Loucy (cell line): ENCODE measurements around the gene GOLGA6L10.

Source experiments
- H2AFZ ChIP-seq: fragments of 200-600 bp; sonication (generic); 2 replicates; pipeline ENCODE4 v1.6.0; 2016; ENCODE audit warnings: antibody characterized with exemption, mild to moderate bottlenecking, low read length, moderate library complexity
- H3F3A ChIP-seq: fragments of 200-600 bp; 2 replicates; pipeline ENCODE4 v1.6.0; 2016; ENCODE audit warnings: antibody characterized with exemption, low read depth, mild to moderate bottlenecking
- H3K27me3 ChIP-seq: fragments of 200-600 bp; sonication (generic); 2 replicates; pipeline ENCODE4 v1.6.1; 2014; ENCODE audit warnings: low read length, mild to moderate bottlenecking; ENCODE audit not compliant: insufficient read depth, poor library complexity, severe bottlenecking
- H3K36me3 ChIP-seq: fragments of 200-600 bp; sonication (generic); 2 replicates; pipeline ENCODE4 v1.6.1; 2016; ENCODE audit warnings: low read length; ENCODE audit not compliant: insufficient read depth
- H3K4me1 ChIP-seq: fragments of 200-600 bp; sonication (generic); 2 replicates; pipeline ENCODE4 v1.5.1; 2014; ENCODE audit warnings: low read length, mild to moderate bottlenecking; ENCODE audit not compliant: insufficient read depth, poor library complexity, severe bottlenecking
- H3K4me2 ChIP-seq: fragments of 200-600 bp; sonication (generic); 2 replicates; pipeline ENCODE4 v1.6.0; 2014; ENCODE audit warnings: antibody characterized with exemption, low read length, low read depth, mild to moderate bottlenecking; ENCODE audit not compliant: poor library complexity, severe bottlenecking
- H3K4me3 ChIP-seq: fragments of 200-600 bp; sonication (generic); 2 replicates; pipeline ENCODE4 v1.5.1; 2014; ENCODE audit warnings: low read length, mild to moderate bottlenecking, mixed read lengths; ENCODE audit not compliant: poor library complexity, severe bottlenecking
- H3K79me2 ChIP-seq: fragments of 200-600 bp; sonication (generic); 2 replicates; pipeline ENCODE4 v1.6.1; 2014; ENCODE audit warnings: low read length; ENCODE audit not compliant: insufficient read depth
- H3K9ac ChIP-seq: fragments of 200-600 bp; sonication (generic); 2 replicates; pipeline ENCODE4 v1.6.0; 2014; ENCODE audit warnings: mild to moderate bottlenecking, low read depth, low read length, moderate library complexity; ENCODE audit not compliant: poor library complexity, severe bottlenecking
- H3K9me2 ChIP-seq: fragments of 200-600 bp; sonication (generic); replicated peaks from 2 replicates; pipeline ENCODE4 v1.6.1; 2016; ENCODE audit warnings: low read depth, low read length, mixed read lengths
- H3K9me3 ChIP-seq: fragments of 200-600 bp; sonication (generic); 2 replicates; pipeline ENCODE4 v1.6.1; 2014; ENCODE audit warnings: mild to moderate bottlenecking, antibody characterized with exemption, low read length, low read depth; ENCODE audit not compliant: insufficient read depth
- H4K20me1 ChIP-seq: fragments of 200-600 bp; sonication (generic); 2 replicates; pipeline ENCODE4 v1.6.0; 2014; ENCODE audit warnings: antibody characterized with exemption, low read length, mild to moderate bottlenecking; ENCODE audit not compliant: insufficient read depth, poor library complexity, severe bottlenecking
- CTCF ChIP-seq: fragments of 200-600 bp; sonication (generic); conservative IDR thresholded peaks from 2 replicates; pipeline ENCODE4 v1.5.1; 2014; ENCODE audit warnings: mild to moderate bottlenecking, antibody characterized with exemption, low read length
- EZH2phosphoT487 ChIP-seq: fragments of 200-600 bp; IDR thresholded peaks from 2 replicates; pipeline ENCODE4 v1.6.1; 2018; ENCODE audit warnings: antibody characterized with exemption, mild to moderate bottlenecking, moderate library complexity, borderline replicate concordance

The GOLGA6L10 gene

GRCh38 chr15:82306791-82307713 lies 42.2 kb downstream of the GOLGA6L10 start:
- Histone ChIP-seq H3K9ac (no peak overlapping the region), H2AFZ (no peak overlapping the region), H3K9me2 (no peaks in the 10 kb centered on the region), H3F3A (no peaks in the 10 kb centered on the region), H3K4me1 (no peaks in the 10 kb centered on the region), H3K27me3 (no peaks in the 10 kb centered on the region), H3K4me2 (no peak overlapping the region), H3K9me3 (no peaks in the 10 kb centered on the region), H3K36me3 (no peaks in the 10 kb centered on the region), H3K4me3 (no peak overlapping the region), H4K20me1 (no peaks in the 10 kb centered on the region), H3K79me2 (no peaks in the 10 kb centered on the region)
- TF ChIP-seq CTCF: 0 out of 2 replicates have a peak, but pooled peaks have one; percentile 12
- no peak for TF ChIP-seq EZH2phosphoT487

GRCh38 chr15:82305621-82306048 lies 43.6 kb downstream of the GOLGA6L10 start:
- no peak overlapping the region for H3K4me3 ChIP-seq
- H3K4me1 ChIP-seq: no peaks in the 10 kb centered on the region
- H3K36me3 ChIP-seq: no peaks in the 10 kb centered on the region
- H3K27me3 ChIP-seq: no peaks in the 10 kb centered on the region
- H3K9ac ChIP-seq: no peak overlapping the region
- no peaks in the 10 kb centered on the region for H3K9me3 ChIP-seq
- H3K79me2 ChIP-seq: no peaks in the 10 kb centered on the region
- no peaks in the 10 kb centered on the region for H4K20me1 ChIP-seq
- H3K9me2 ChIP-seq: no peaks in the 10 kb centered on the region
- H3F3A ChIP-seq: no peaks in the 10 kb centered on the region
- no peak overlapping the region for H3K4me2 ChIP-seq
- TF ChIP-seq EZH2phosphoT487 (no peak), CTCF (no peak)
- H2AFZ ChIP-seq: no peak overlapping the region

- Histone ChIP-seq H3K9me2 (no peaks in the 10 kb centered on the region), H3K79me2 (no peaks in the 10 kb centered on the region), H3F3A (no peaks in the 10 kb centered on the region), H3K4me3 (no peak overlapping the region), H3K27me3 (no peaks in the 10 kb centered on the region), H3K36me3 (no peaks in the 10 kb centered on the region), H3K4me2 (no peak overlapping the region), H3K9me3 (no peaks in the 10 kb centered on the region), H2AFZ (no peak overlapping the region), H4K20me1 (no peaks in the 10 kb centered on the region), H3K4me1 (no peaks in the 10 kb centered on the region), H3K9ac (no peak overlapping the region)
- TF ChIP-seq CTCF (no peak), EZH2phosphoT487 (no peak)
Measured at GRCh38 chr15:82304778-82305090, 44.5 kb downstream of the GOLGA6L10 start.
